Activated CD4-positive, alpha-beta T cell treated with anti-CD3 and anti-CD28 coated beads for 36 hours (primary cell): ENCODE measurements around the gene RNASE7. TPM values are rescaled to one million over a fixed set of nuclear protein-coding genes. Genes with fewer than 3 reads are reported as not detected.
"Not testable (repeated sequence)": the region's sequence is repeated elsewhere in the genome, so short reads cannot be mapped to it uniquely, and the experiment has no call there.

Experiments
- ATAC-seq: fragments of 200-7000 bp; cut with Tn5 transposase; one replicate; pipeline ENCODE4 v1.10.0; 2021; ENCODE audit warnings: mild to moderate bottlenecking, moderate library complexity
- CTCF ChIA-PET: fragments of 350-600 bp; sonication (Branson Sonifier 250); formaldehyde crosslinking; loops from one replicate; lab custom pipeline; 2021; ENCODE audit warnings: antibody characterized with exemption; lab: Charles Lee
- POLR2A ChIA-PET: fragments of 350-600 bp; sonication (Branson Sonifier 250); formaldehyde crosslinking; loops from one replicate; lab custom pipeline; 2021; ENCODE audit warnings: antibody characterized with exemption, inconsistent platforms; lab: Charles Lee
- DNase-seq: peaks from one replicate; pipeline ENCODE4 v3.0.0-alpha.2; 2020
- H3K27ac Mint-ChIP-seq: one replicate; pipeline ENCODE4 v1.8.0; 2021; ENCODE audit warnings: mixed read lengths
- H3K27me3 Mint-ChIP-seq: one replicate; pipeline ENCODE4 v1.8.0; 2021; ENCODE audit warnings: mixed read lengths
- H3K36me3 Mint-ChIP-seq: one replicate; pipeline ENCODE4 v1.8.0; 2021; ENCODE audit warnings: low read depth, mixed read lengths
- H3K4me1 Mint-ChIP-seq: one replicate; pipeline ENCODE4 v1.8.0; 2021; ENCODE audit warnings: mixed read lengths
- H3K4me3 Mint-ChIP-seq: one replicate; pipeline ENCODE4 v1.8.0; 2021; ENCODE audit warnings: mild to moderate bottlenecking, moderate library complexity, mixed read lengths
- H3K9me3 Mint-ChIP-seq: one replicate; pipeline ENCODE4 v1.8.0; 2021; ENCODE audit warnings: low read depth, mixed read lengths
- intact Hi-C, 2 experiments: fragments of 100-400 bp; cut with DNase I in 1 of 2; cut with micrococcal nuclease in 1 of 2; formaldehyde crosslinking; loops; one replicate each; pipeline versions ENCODE4 v1.14.2 to v1.15.1; 2022 to 2024; cut with DNase I, micrococcal nuclease
- total RNA-seq, 2 experiments: library from RNA; stranded (reverse); gene quantifications; one replicate each; pipeline ENCODE4 v1.2.3, GENCODE V29; 2021

RNASE7 gene, protein sequence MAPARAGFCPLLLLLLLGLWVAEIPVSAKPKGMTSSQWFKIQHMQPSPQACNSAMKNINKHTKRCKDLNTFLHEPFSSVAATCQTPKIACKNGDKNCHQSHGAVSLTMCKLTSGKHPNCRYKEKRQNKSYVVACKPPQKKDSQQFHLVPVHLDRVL
- total RNA-seq: not detected

DNA sequence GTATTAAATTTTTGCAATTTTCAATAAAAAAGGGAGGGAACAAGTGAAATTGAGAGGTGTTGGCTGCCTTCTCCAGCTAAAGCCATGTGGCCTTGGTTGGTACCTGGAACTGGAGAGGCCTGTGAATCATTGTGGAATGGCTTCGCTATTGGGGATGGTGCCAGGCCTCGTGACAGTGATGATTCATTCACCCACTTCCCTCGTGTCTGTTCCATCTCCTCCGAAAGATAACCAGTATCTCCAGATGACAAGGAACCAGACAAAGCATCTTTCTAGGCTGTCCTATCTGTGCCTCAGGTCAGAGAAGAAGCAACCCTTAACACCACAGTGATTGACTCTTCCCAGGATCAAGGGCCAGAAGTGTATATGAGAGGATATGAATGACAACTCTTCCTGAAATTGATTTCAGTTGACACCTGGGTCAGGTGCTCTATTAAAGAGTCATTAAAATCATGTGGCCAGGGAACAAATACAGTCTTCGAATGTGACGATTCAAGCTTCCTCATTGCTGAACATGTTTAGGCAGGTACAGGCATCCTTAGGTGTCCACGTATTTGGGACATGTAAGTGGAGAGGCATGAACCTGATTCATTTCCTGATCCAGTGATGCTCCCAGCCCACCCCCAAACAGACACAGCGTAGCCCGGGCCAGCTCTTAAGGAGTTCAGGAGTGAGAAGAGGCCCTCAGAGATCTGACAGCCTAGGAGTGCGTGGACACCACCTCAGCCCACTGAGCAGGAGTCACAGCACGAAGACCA, at the start of gene RNASE7:
TSS of gene RNASE7 (plus strand) at position 687 of the 758 bp plus-strand sequence. CDS start 631 bp downstream, outside the sequence.
- H3K36me3 Mint-ChIP-seq: no peaks in the 10 kb centered on the region
- H3K4me1 Mint-ChIP-seq: peaks cover 6% of the 10 kb centered on the region
- no peak for ATAC-seq
- H3K27me3 Mint-ChIP-seq: peaks cover 5% of the 10 kb centered on the region
- intact Hi-C loops: loop anchor here in 1 of 2 experiments (2.0 kb wide), 1 partner anchor 185 kb away; no protein-coding TSS in a partner anchor
- no peak within 1 kb of the TSS for H3K27ac Mint-ChIP-seq
- no peak within 1 kb of the TSS for H3K4me3 Mint-ChIP-seq
- ChIA-PET CTCF (interaction anchor here (0.8 to 3.9 kb wide), 4 partner anchors 8 to 168 kb away, joined by 4 to 84 read pairs (median 10); no protein-coding TSS in a partner anchor), POLR2A (no interaction called here)
- no peaks in the 10 kb centered on the region for H3K9me3 Mint-ChIP-seq
- DNase-seq: no peak

- POLR2A ChIA-PET: no interaction called here
- Mint-ChIP-seq H3K27ac (no peak overlapping the region), H3K9me3 (no peaks in the 10 kb centered on the region), H3K27me3 (no peaks in the 10 kb centered on the region), H3K4me1 (peaks cover 38% of the 10 kb centered on the region), H3K36me3 (peaks cover 53% of the 10 kb centered on the region), H3K4me3 (no peak overlapping the region)
- CTCF ChIA-PET: interaction anchor here (0.7 to 7.1 kb wide), 5 partner anchors 9 to 139 kb away, joined by 3 to 68 read pairs (median 10); no protein-coding TSS in a partner anchor
- DNase-seq: no peak
- no peak for ATAC-seq
- intact Hi-C loops: no loop called here
Observed at GRCh38 chr14:20996521-20996920, 45.6 kb upstream of the RNASE7 start.

- ATAC-seq: no peak
- DNase-seq: no peak
- Mint-ChIP-seq H3K27ac (peak overlapping the region; percentile 23), H3K27me3 (no peaks in the 10 kb centered on the region), H3K4me1 (peaks cover 32% of the 10 kb centered on the region), H3K36me3 (peaks cover 47% of the 10 kb centered on the region), H3K9me3 (no peaks in the 10 kb centered on the region), H3K4me3 (no peak overlapping the region)
- intact Hi-C loops: no loop called here
- ChIA-PET CTCF (interaction anchor here (0.7 to 7.1 kb wide), 7 partner anchors 8 to 140 kb away, joined by 3 to 68 read pairs (median 8); no protein-coding TSS in a partner anchor), POLR2A (interaction anchor here (0.6 kb wide), 1 partner anchor 1511 kb away, joined by 4 read pairs; no protein-coding TSS in a partner anchor)
Observed at GRCh38 chr14:20997115-20997514, 45.0 kb upstream of the RNASE7 start.

GRCh38 chr14:20997564-20997963, 44.6 kb upstream of the RNASE7 start:
- Mint-ChIP-seq H3K27ac (no peak overlapping the region), H3K4me3 (no peak overlapping the region), H3K4me1 (peaks cover 29% of the 10 kb centered on the region), H3K27me3 (no peaks in the 10 kb centered on the region), H3K36me3 (peaks cover 42% of the 10 kb centered on the region), H3K9me3 (no peaks in the 10 kb centered on the region)
- CTCF ChIA-PET: interaction anchor here (0.6 to 7.1 kb wide), 9 partner anchors 8 to 140 kb away, joined by 3 to 68 read pairs (median 8); no protein-coding TSS in a partner anchor
- intact Hi-C loops: no loop called here
- no peak for DNase-seq
- POLR2A ChIA-PET: interaction anchor here (0.6 kb wide), 1 partner anchor 1511 kb away, joined by 4 read pairs; no protein-coding TSS in a partner anchor
- no peak for ATAC-seq

- Mint-ChIP-seq H3K4me3 (no peak overlapping the region), H3K4me1 (peaks cover 25% of the 10 kb centered on the region), H3K36me3 (peaks cover 37% of the 10 kb centered on the region), H3K27me3 (no peaks in the 10 kb centered on the region), H3K9me3 (no peaks in the 10 kb centered on the region), H3K27ac (no peak overlapping the region)
- ATAC-seq (no peak), DNase-seq (no peak)
- intact Hi-C loops: no loop called here
- POLR2A ChIA-PET: interaction anchor here (0.6 to 1.2 kb wide), 2 partner anchors 94 to 1509 kb away, joined by 3 read pairs; no protein-coding TSS in a partner anchor
- CTCF ChIA-PET: interaction anchor here (0.6 to 7.1 kb wide), 9 partner anchors 10 to 330 kb away, joined by 3 to 68 read pairs (median 3); no protein-coding TSS in a partner anchor
Observed at GRCh38 chr14:20998139-20998538, 44.0 kb upstream of the RNASE7 start.

- ChIA-PET POLR2A (interaction anchor here (0.6 to 1.2 kb wide), 3 partner anchors 93 to 1508 kb away, joined by 3 read pairs; no protein-coding TSS in a partner anchor), CTCF (interaction anchor here (0.6 to 7.1 kb wide), 9 partner anchors 9 to 331 kb away, joined by 3 to 68 read pairs (median 5); no protein-coding TSS in a partner anchor)
- Mint-ChIP-seq H3K9me3 (no peaks in the 10 kb centered on the region), H3K36me3 (peaks cover 33% of the 10 kb centered on the region), H3K4me3 (no peak within 1 kb of the TSS), H3K27me3 (no peaks in the 10 kb centered on the region), H3K27ac (no peak within 1 kb of the TSS), H3K4me1 (peaks cover 23% of the 10 kb centered on the region)
- intact Hi-C loops: no loop called here
- ATAC-seq: peak; percentile 36
- no peak for DNase-seq
Observed at GRCh38 chr14:20998674-20999366, 43.3 kb upstream of the RNASE7 start, which contains the start of gene SLC39A2. TSS of gene SLC39A2 (plus strand) at chr14:20999293. CDS start at chr14:20999447, 154 bp downstream.

DNA sequence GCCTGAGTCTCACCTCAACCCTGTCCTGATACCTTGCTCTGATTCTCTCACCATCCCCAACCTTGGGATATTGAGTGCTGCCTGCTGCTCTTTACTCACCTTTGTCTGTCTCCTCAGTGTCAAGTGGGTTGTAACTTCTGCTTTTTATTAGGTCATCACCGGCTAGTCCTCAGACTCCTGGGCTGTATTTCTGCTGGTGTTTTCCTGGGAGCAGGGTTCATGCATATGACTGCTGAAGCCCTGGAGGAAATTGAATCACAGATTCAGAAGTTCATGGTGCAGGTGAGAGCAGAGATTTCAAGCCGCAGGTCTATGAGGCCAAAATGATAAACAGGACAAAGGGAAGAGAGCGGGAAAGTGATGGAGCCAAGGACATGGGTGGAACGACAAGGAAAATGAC, 42.6 kb upstream of the RNASE7 start:
- no peak overlapping the region for H3K27ac Mint-ChIP-seq
- ChIA-PET POLR2A (no interaction called here), CTCF (interaction anchor here (0.8 to 7.1 kb wide), 6 partner anchors 8 to 209 kb away, joined by 3 to 68 read pairs (median 6); no protein-coding TSS in a partner anchor)

GRCh38 chr14:21001218-21001617, 40.9 kb upstream of the RNASE7 start:
- ATAC-seq (no peak), DNase-seq (no peak)
- peaks cover 12% of the 10 kb centered on the region for H3K36me3 Mint-ChIP-seq
- intact Hi-C loops: no loop called here
- POLR2A ChIA-PET: no interaction called here
- H3K4me1 Mint-ChIP-seq: peaks cover 11% of the 10 kb centered on the region
- H3K4me3 Mint-ChIP-seq: no peak overlapping the region
- no peaks in the 10 kb centered on the region for H3K27me3 Mint-ChIP-seq
- H3K9me3 Mint-ChIP-seq: no peaks in the 10 kb centered on the region
- no peak overlapping the region for H3K27ac Mint-ChIP-seq
- CTCF ChIA-PET: interaction anchor here (0.6 to 7.1 kb wide), 5 partner anchors 9 to 1712 kb away, joined by 3 to 68 read pairs (median 3); no protein-coding TSS in a partner anchor

More for the DNA sequence above, 42.6 kb upstream of the RNASE7 start:
- ATAC-seq (no peak), DNase-seq (no peak)
- Mint-ChIP-seq H3K27me3 (no peaks in the 10 kb centered on the region), H3K4me3 (no peak overlapping the region), H3K4me1 (peaks cover 22% of the 10 kb centered on the region), H3K36me3 (peaks cover 28% of the 10 kb centered on the region), H3K9me3 (no peaks in the 10 kb centered on the region)
- intact Hi-C loops: no loop called here

DNA sequence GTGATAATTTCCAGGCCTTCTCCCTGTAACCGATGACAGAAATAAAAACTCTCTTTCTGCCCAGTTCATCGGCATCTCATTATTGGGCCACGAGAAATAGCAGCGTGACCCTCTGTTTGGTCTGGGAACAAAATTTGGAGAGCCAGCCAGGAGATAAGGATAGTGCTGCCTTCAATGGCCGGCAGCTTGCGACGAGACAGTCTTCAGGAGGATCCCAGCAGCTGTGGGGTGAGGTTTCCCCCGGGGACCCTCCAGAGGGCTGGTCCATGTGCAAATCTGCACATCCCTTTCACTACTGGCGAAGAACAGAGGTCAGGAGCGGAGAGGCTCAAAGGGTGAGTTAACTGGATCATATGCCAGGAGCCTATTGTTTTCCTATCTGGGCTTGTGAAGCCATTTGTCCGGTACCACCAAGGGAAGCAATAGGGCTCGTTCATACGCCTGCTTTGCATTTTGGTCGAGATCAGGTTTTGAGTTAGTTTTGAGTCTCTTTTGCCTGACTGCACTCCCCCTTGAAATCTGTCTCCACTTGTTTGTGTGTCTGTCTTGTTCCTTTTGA, 38.3 kb upstream of the RNASE7 start:
- H3K4me1 Mint-ChIP-seq: no peaks in the 10 kb centered on the region
- no peak for ATAC-seq
- no peaks in the 10 kb centered on the region for H3K9me3 Mint-ChIP-seq
- no peak overlapping the region for H3K4me3 Mint-ChIP-seq
- intact Hi-C loops: no loop called here
- POLR2A ChIA-PET: interaction anchor here (0.5 kb wide), 1 partner anchor 85 kb away, joined by 3 read pairs; no protein-coding TSS in a partner anchor
- H3K27ac Mint-ChIP-seq: no peak overlapping the region
- H3K27me3 Mint-ChIP-seq: no peaks in the 10 kb centered on the region
- no peak for DNase-seq
- CTCF ChIA-PET: interaction anchor here (0.6 to 3.7 kb wide), 6 partner anchors 11 to 181 kb away, joined by 3 to 49 read pairs (median 4); no protein-coding TSS in a partner anchor
- no peaks in the 10 kb centered on the region for H3K36me3 Mint-ChIP-seq

DNA sequence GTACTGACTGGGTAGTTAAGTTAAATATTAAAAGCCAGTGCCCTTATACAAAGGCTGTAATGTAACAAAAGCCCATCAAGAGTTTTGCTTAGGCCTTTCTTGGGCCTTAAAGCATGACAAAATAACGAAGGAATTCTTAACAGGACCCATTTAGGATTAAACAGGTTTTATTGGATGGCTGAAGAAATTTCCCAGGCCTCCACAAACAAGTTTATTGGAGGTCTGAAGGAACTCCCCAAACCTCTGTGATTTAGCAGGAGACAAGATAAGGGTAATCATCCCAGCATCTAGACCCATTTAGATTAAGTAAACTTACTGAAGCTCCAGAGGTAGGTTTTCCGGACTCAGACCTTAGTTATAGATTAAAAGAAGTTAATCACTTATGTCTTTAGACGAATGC, 32.4 kb upstream of the RNASE7 start:
- H3K4me3 Mint-ChIP-seq, H3K36me3 Mint-ChIP-seq, DNase-seq, H3K27ac Mint-ChIP-seq, H3K9me3 Mint-ChIP-seq, H3K4me1 Mint-ChIP-seq, POLR2A ChIA-PET, ATAC-seq: not testable (repeated sequence)
- CTCF ChIA-PET: interaction anchor here (1.5 to 7.3 kb wide), 2 partner anchors 11 to 82 kb away, joined by 5 to 68 read pairs; partner anchors contain the start of gene SLC39A2
- peaks cover 15% of the 10 kb centered on the region for H3K27me3 Mint-ChIP-seq
- intact Hi-C loops: loop anchor here in 1 of 2 experiments (10.0 kb wide), 1 partner anchor 545 kb away; no protein-coding TSS in a partner anchor
